Endothelial cell of umbilical vein (primary cell): ENCODE data around the gene CDK4. TPM values are rescaled to one million over a fixed set of nuclear protein-coding genes. Genes with fewer than 3 reads are reported as not detected.

Source experiments
- BruUV-seq: library from RNA; stranded (reverse); fragments of 400-500 nt; replicated peaks from 2 replicates; lab custom pipeline; 2021; lab: Mats Ljungman, UMichigan
- CTCF ChIA-PET: fragments of 300-600, 350-600 bp; sonication (Branson Sonifier 250); formaldehyde crosslinking; loops from one replicate; lab custom pipeline; 2021; ENCODE audit warnings: antibody characterized with exemption, inconsistent platforms; lab: Charles Lee
- POLR2A ChIA-PET: fragments of 300-600, 350-600 bp; sonication (Branson Sonifier 250); formaldehyde crosslinking; loops from one replicate; lab custom pipeline; 2021; ENCODE audit warnings: antibody characterized with exemption, inconsistent platforms; lab: Charles Lee
- DNase-seq: peaks from one replicate; pipeline ENCODE4 v3.0.0-alpha.2; 2011; ENCODE audit warnings: low read depth, low spot score
- FAIRE-seq: peaks from 2 replicates; lab custom pipeline; 2011; peaks lifted over from hg19 to GRCh38; lab: Jason Lieb, UNC
- H2AFZ ChIP-seq: 2 replicates; pipeline ENCODE4 v1.6.0; 2012; ENCODE audit warnings: low read depth, low read length, control low read depth, inconsistent platforms
- H3K27ac ChIP-seq: 2 replicates; pipeline ENCODE4 v1.5.1; 2011; ENCODE audit warnings: low read depth, mild to moderate bottlenecking, control low read depth, low read length, moderate library complexity; ENCODE audit not compliant: insufficient read depth
- H3K27me3 ChIP-seq, 2 experiments: 2 replicates each; pipeline versions ENCODE4 v1.6.0 to v1.6.1; 2011; ENCODE audit warnings: low read length in 2 of 2, mixed read lengths in 1 of 2; ENCODE audit not compliant: control insufficient read depth in 2 of 2, insufficient read depth in 2 of 2
- H3K36me3 ChIP-seq, 2 experiments: 2 replicates in 1 of 2; 3 replicates in 1 of 2; pipeline ENCODE4 v1.5.1; 2011; ENCODE audit warnings: low read length in 2 of 2, mild to moderate bottlenecking in 1 of 2, moderate library complexity in 1 of 2; ENCODE audit not compliant: control insufficient read depth in 2 of 2, insufficient read depth in 2 of 2; ENCODE audit errors: extremely low read depth in 1 of 2
- H3K4me1 ChIP-seq: 3 replicates; pipeline ENCODE4 v1.5.1; 2011; ENCODE audit warnings: mild to moderate bottlenecking, low read length; ENCODE audit not compliant: control insufficient read depth, insufficient read depth; ENCODE audit errors: extremely low read depth
- H3K4me2 ChIP-seq: 2 replicates; pipeline ENCODE4 v1.6.1; 2011; ENCODE audit warnings: low read length, control low read depth, mixed read lengths; ENCODE audit not compliant: insufficient read depth
- H3K4me3 ChIP-seq, 3 experiments: fragments of 200-600 bp in 1 of 3; sonication (generic), shearing (Covaris generic) in 1 of 3; replicated peaks in 1 of 3; 2 replicates each; pipeline ENCODE4 v1.5.1; 2011 to 2016; ENCODE audit warnings: control low read depth in 3 of 3, low read length in 3 of 3, mild to moderate bottlenecking in 2 of 3, inconsistent platforms in 1 of 3, low read depth in 1 of 3, moderate library complexity in 1 of 3; ENCODE audit not compliant: insufficient read depth in 1 of 3
- H3K79me2 ChIP-seq: 2 replicates; pipeline ENCODE4 v1.6.0; 2012; ENCODE audit warnings: low read length, inconsistent platforms; ENCODE audit not compliant: control insufficient read depth, insufficient read depth
- H3K9ac ChIP-seq: replicated peaks from 2 replicates; pipeline ENCODE3; 2011; ENCODE audit warnings: low read length, control low read depth; ENCODE audit not compliant: insufficient read depth; ENCODE audit errors: extremely low read depth
- H3K9me1 ChIP-seq: replicated peaks from 3 replicates; pipeline ENCODE4 v1.6.0; 2011; ENCODE audit warnings: mild to moderate bottlenecking, low read length; ENCODE audit not compliant: control insufficient read depth, insufficient read depth; ENCODE audit errors: extremely low read depth
- H3K9me3 ChIP-seq: replicated peaks from 2 replicates; pipeline ENCODE4 v1.5.1; 2012; ENCODE audit warnings: low read length, inconsistent platforms; ENCODE audit not compliant: control insufficient read depth, insufficient read depth
- H4K20me1 ChIP-seq: replicated peaks from 2 replicates; pipeline ENCODE3; 2011; ENCODE audit warnings: mild to moderate bottlenecking, low read length; ENCODE audit not compliant: control insufficient read depth, insufficient read depth; ENCODE audit errors: extremely low read depth
- CTCF ChIP-seq, 2 donors: IDR thresholded peaks; 1 replicate in 1 of 2; 2 replicates in 1 of 2; pipeline ENCODE4 v1.5.1; 2011; ENCODE audit warnings: low read length in 2 of 2, mild to moderate bottlenecking in 2 of 2, moderate library complexity in 2 of 2, control low read depth in 1 of 2, inconsistent platforms in 1 of 2, low read depth in 1 of 2; ENCODE audit not compliant: insufficient read depth in 1 of 2; ENCODE audit errors: extremely low read depth in 1 of 2
- EZH2 ChIP-seq: IDR thresholded peaks from 2 replicates; pipeline ENCODE4 v1.6.1; 2012; ENCODE audit warnings: borderline replicate concordance, low read depth, mild to moderate bottlenecking, moderate library complexity, low read length, inconsistent platforms; ENCODE audit not compliant: severe bottlenecking
- MAX ChIP-seq: IDR thresholded peaks from 2 replicates; pipeline ENCODE4 v1.6.1; 2011; ENCODE audit not compliant: insufficient read depth, insufficient read length
- POLR2A ChIP-seq: IDR thresholded peaks from 2 replicates; pipeline ENCODE4 v1.6.1; 2012; ENCODE audit warnings: low read depth, mild to moderate bottlenecking, control low read depth, low read length
- POLR2AphosphoS5 ChIP-seq: IDR thresholded peaks from 2 replicates; pipeline ENCODE4 v1.6.1; 2012; ENCODE audit warnings: low read depth, mild to moderate bottlenecking, control low read depth, low read length, moderate library complexity; ENCODE audit not compliant: insufficient read depth
- dilution Hi-C: fragments of 300-500 bp; cut with MboI; formaldehyde crosslinking; loops from one replicate; pipeline ENCODE4 v1.15.0; 2019; ENCODE audit warnings: low sequenced_read_pairs; ENCODE audit not compliant: extremely low pct_ligation_motif_present
- intact Hi-C: fragments of 100-400 bp; cut with micrococcal nuclease; formaldehyde crosslinking; loops from one replicate; pipeline ENCODE4 v1.10.0; 2022
- polyA plus RNA-seq, 4 experiments: library from polyadenylated mRNA; depleted of rRNA in 3 of 4; stranded (reverse) in 3 of 4; unstranded in 1 of 4; fragments of >200 nt; gene quantifications; 2 replicates each; pipeline versions ENCODE4 v1.2.1 to v1.2.3, GENCODE V29; 2011 to 2012; ENCODE audit warnings: missing spikeins in 1 of 4
- total RNA-seq: library from RNA; stranded (reverse); gene quantifications from 2 replicates; pipeline ENCODE4 v1.2.3, GENCODE V29; 2021

Gene CDK4
- total and polyA plus RNA-seq, 2 donors (not counting 3 experiments of a cell fraction or from before 2014, with no cell fraction given) = 171 to 332 TPM

GRCh38 chr12:57717846-57718640, 34.1 kb downstream of the CDK4 start:
- no peak overlapping the region for H3K9ac ChIP-seq
- H3K4me1 ChIP-seq = no peaks in the 10 kb centered on the region
- no peaks in the 10 kb centered on the region for H3K27me3 ChIP-seq
- H3K4me3 ChIP-seq = no peak overlapping the region
- no peak overlapping the region for H3K4me2 ChIP-seq
- FAIRE-seq = no peak
- ChIA-PET POLR2A (no interaction called here), CTCF (interaction anchor here (0.7 to 1.2 kb wide), 2 partner anchors 24 to 135 kb away, joined by 4 read pairs; partner anchors contain the start of gene OS9)
- H2AFZ ChIP-seq = no peak overlapping the region
- H3K9me1 ChIP-seq = no peaks in the 10 kb centered on the region
- H4K20me1 ChIP-seq = no peaks in the 10 kb centered on the region
- BruUV-seq = TSS peak; percentile 3
- H3K36me3 ChIP-seq = peaks cover 0 to 41% of the 10 kb centered on the region in 2 experiments
- dilution Hi-C loops (no loop called here), intact Hi-C loops (no loop called here)
- no peaks in the 10 kb centered on the region for H3K9me3 ChIP-seq
- H3K79me2 ChIP-seq = no peaks in the 10 kb centered on the region
- TF ChIP-seq POLR2AphosphoS5 (no peak), EZH2 (no peak), CTCF (IDR thresholded peaks at IDR 0.05; ENCODE audit: extremely low read depth in 1 of 2, insufficient read depth in 1 of 2, low read depth in 1 of 2, low read length in 2 of 2) (no peak), POLR2A (no peak), MAX (no peak)
- DNase-seq = no peak
- no peak overlapping the region for H3K27ac ChIP-seq
